Activated CD8-positive, alpha-beta T cell treated with anti-CD3 and anti-CD28 coated beads for 36 hours (primary cell): ENCODE measurements around the gene PNRC2. TPM values are rescaled to one million over a fixed set of nuclear protein-coding genes. Genes with fewer than 3 reads are reported as not detected.
"Not testable (repeated sequence)": the region's sequence is repeated elsewhere in the genome, so short reads cannot be mapped to it uniquely, and the experiment has no call there.

Experiments used
- ATAC-seq: fragments of 200-7000 bp; cut with Tn5 transposase; one replicate; pipeline ENCODE4 v1.10.0; 2021; ENCODE audit warnings: mild to moderate bottlenecking, moderate library complexity
- CTCF ChIA-PET: fragments of 350-600 bp; sonication (Branson Sonifier 250); formaldehyde crosslinking; loops from one replicate; lab custom pipeline; 2021; ENCODE audit warnings: antibody characterized with exemption; lab: Charles Lee
- POLR2A ChIA-PET: fragments of 350-600 bp; sonication (Branson Sonifier 250); formaldehyde crosslinking; loops from one replicate; lab custom pipeline; 2021; ENCODE audit warnings: antibody characterized with exemption; lab: Charles Lee
- DNase-seq: peaks from one replicate; pipeline ENCODE4 v3.0.0-alpha.2; 2020
- H3K27ac Mint-ChIP-seq: one replicate; pipeline ENCODE4 v1.8.0; 2021; ENCODE audit warnings: mild to moderate bottlenecking, mixed read lengths
- H3K27me3 Mint-ChIP-seq: one replicate; pipeline ENCODE4 v1.8.0; 2021; ENCODE audit warnings: mixed read lengths
- H3K36me3 Mint-ChIP-seq: one replicate; pipeline ENCODE4 v1.8.0; 2021; ENCODE audit warnings: low read depth, mixed read lengths
- H3K4me1 Mint-ChIP-seq: one replicate; pipeline ENCODE4 v1.8.0; 2021; ENCODE audit warnings: low read depth, mixed read lengths
- H3K4me3 Mint-ChIP-seq: one replicate; pipeline ENCODE4 v1.8.0; 2021; ENCODE audit warnings: mild to moderate bottlenecking, moderate library complexity, mixed read lengths
- H3K9me3 Mint-ChIP-seq: one replicate; pipeline ENCODE4 v1.8.0; 2021; ENCODE audit warnings: mixed read lengths
- CTCF ChIP-seq: fragments of 200-600 bp; IDR thresholded peaks from one replicate; pipeline ENCODE4 v1.8.0; 2022; ENCODE audit warnings: antibody characterized with exemption, mild to moderate bottlenecking
- intact Hi-C: fragments of 100-400 bp; cut with micrococcal nuclease; formaldehyde crosslinking; loops from one replicate; pipeline ENCODE4 v1.10.0; 2022
- total RNA-seq, 2 experiments: library from RNA; stranded (reverse); gene quantifications; one replicate each; pipeline ENCODE4 v1.2.3, GENCODE V29; 2021

PNRC2 gene
- total RNA-seq, 2 experiments from 2014 or later: 130 to 133 TPM

- H3K27ac Mint-ChIP-seq: no peak overlapping the region
- TF ChIP-seq CTCF: no peak
- H3K4me3 Mint-ChIP-seq: no peak overlapping the region
- DNase-seq (no peak), ATAC-seq (no peak)
- no peaks in the 10 kb centered on the region for H3K36me3 Mint-ChIP-seq
- no peaks in the 10 kb centered on the region for H3K4me1 Mint-ChIP-seq
- intact Hi-C loops: no loop called here
- no peaks in the 10 kb centered on the region for H3K27me3 Mint-ChIP-seq
- ChIA-PET CTCF (no interaction called here), POLR2A (no interaction called here)
- H3K9me3 Mint-ChIP-seq: no peaks in the 10 kb centered on the region
Observed at GRCh38 chr1:23936481-23937176, 23.0 kb upstream of the PNRC2 start.

GRCh38 chr1:23947366-23947765, 12.3 kb upstream of the PNRC2 start:
- H3K27ac Mint-ChIP-seq: no peak overlapping the region
- H3K4me3 Mint-ChIP-seq: no peak overlapping the region
- ATAC-seq: no peak
- no peaks in the 10 kb centered on the region for H3K36me3 Mint-ChIP-seq
- peaks cover 3% of the 10 kb centered on the region for H3K27me3 Mint-ChIP-seq
- DNase-seq: no peak
- intact Hi-C loops: no loop called here
- POLR2A ChIA-PET: interaction anchor here (0.5 to 1.0 kb wide), 3 partner anchors 12 to 123 kb away, joined by 3 read pairs; partner anchors contain the start of gene PNRC2
- H3K9me3 Mint-ChIP-seq: peaks cover 8% of the 10 kb centered on the region
- H3K4me1 Mint-ChIP-seq: no peaks in the 10 kb centered on the region
- no peak for TF ChIP-seq CTCF
- CTCF ChIA-PET: interaction anchor here (0.9 to 1.6 kb wide), 5 partner anchors 16 to 138 kb away, joined by 3 to 4 read pairs (median 3); no protein-coding TSS in a partner anchor

GRCh38 chr1:23953020-23953419, 6.6 kb upstream of the PNRC2 start:
- intact Hi-C loops: no loop called here
- H3K36me3 Mint-ChIP-seq: no peaks in the 10 kb centered on the region
- no peak for ATAC-seq
- no peak for TF ChIP-seq CTCF
- H3K4me1 Mint-ChIP-seq: peaks cover 22% of the 10 kb centered on the region
- no peak overlapping the region for H3K4me3 Mint-ChIP-seq
- H3K9me3 Mint-ChIP-seq: no peaks in the 10 kb centered on the region
- ChIA-PET CTCF (interaction anchor here (1.2 to 1.4 kb wide), 2 partner anchors 46 to 181 kb away, joined by 3 read pairs; no protein-coding TSS in a partner anchor), POLR2A (interaction anchor here (0.6 kb wide), 1 partner anchor 12 kb away, joined by 3 read pairs; no protein-coding TSS in a partner anchor)
- no peak for DNase-seq
- no peak overlapping the region for H3K27ac Mint-ChIP-seq
- H3K27me3 Mint-ChIP-seq: no peaks in the 10 kb centered on the region

DNA sequence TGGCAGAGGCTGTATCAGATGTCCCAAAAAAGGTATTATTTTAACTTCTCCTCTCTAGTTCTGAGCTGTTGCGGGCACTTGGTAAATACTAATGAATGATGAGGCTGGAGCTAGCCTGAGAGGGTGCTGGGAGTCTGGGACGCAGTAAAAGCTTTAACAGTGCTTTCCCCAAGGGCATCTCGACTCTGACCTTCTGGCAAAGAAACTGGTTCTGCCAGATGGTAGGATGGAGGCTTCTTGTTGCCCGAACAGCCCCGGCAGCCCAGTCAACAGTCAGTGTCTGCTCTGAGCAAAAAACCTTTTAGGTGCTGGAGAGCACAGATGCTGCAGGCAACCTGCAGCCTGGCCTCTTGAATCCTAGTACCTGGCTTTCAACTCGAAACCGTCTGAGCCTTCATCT, 2.5 kb upstream of the PNRC2 start:
- intact Hi-C loops: no loop called here
- no peak for TF ChIP-seq CTCF
- peaks cover 23% of the 10 kb centered on the region for H3K36me3 Mint-ChIP-seq
- DNase-seq: no peak
- no peak for ATAC-seq
- POLR2A ChIA-PET: interaction anchor here (0.8 to 1.2 kb wide), 4 partner anchors 9 to 71 kb away, joined by 3 to 4 read pairs (median 4); partner anchors contain the start of gene SRSF10
- H3K9me3 Mint-ChIP-seq: no peaks in the 10 kb centered on the region
- CTCF ChIA-PET: interaction anchor here (0.8 to 1.9 kb wide), 3 partner anchors 8 to 88 kb away, joined by 3 to 7 read pairs (median 3); no protein-coding TSS in a partner anchor
- H3K27ac Mint-ChIP-seq: peak overlapping the region; percentile 71
- peaks cover 37% of the 10 kb centered on the region for H3K4me1 Mint-ChIP-seq
- H3K4me3 Mint-ChIP-seq: peak overlapping the region; percentile 38
- no peaks in the 10 kb centered on the region for H3K27me3 Mint-ChIP-seq

GRCh38 chr1:23958040-23958809, 1.4 kb upstream of the PNRC2 start:
- ChIA-PET POLR2A (interaction anchor here (0.9 to 4.1 kb wide), 7 partner anchors 8 to 214 kb away, joined by 4 to 120 read pairs (median 5); partner anchors contain the start of genes ELOA, HMGCL and SRSF10), CTCF (interaction anchor here (0.7 to 1.0 kb wide), 3 partner anchors 9 to 147 kb away, joined by 3 read pairs; no protein-coding TSS in a partner anchor)
- intact Hi-C loops, H3K9me3 Mint-ChIP-seq, ATAC-seq, H3K27me3 Mint-ChIP-seq: not testable (repeated sequence)
- Mint-ChIP-seq H3K36me3 (peaks cover 31% of the 10 kb centered on the region), H3K4me3 (peak overlapping the region; percentile 99), H3K27ac (peak overlapping the region; percentile 100), H3K4me1 (peaks cover 45% of the 10 kb centered on the region)
- DNase-seq: peak; percentile 30
